HG02884 (cell line): ENCODE results near the gene SMIM41.
A peak's percentile ranks its signal among the peaks of the same experiment; 100 is the strongest.

Experiments
- ATAC-seq: cut with Tn5 transposase; IDR thresholded peaks from one replicate; pipeline ENCODE4 v1.9.1; 2021; ENCODE audit warnings: mild to moderate bottlenecking, moderate library complexity; ENCODE audit not compliant: unreplicated experiment

Gene SMIM41

GRCh38 chr12:52050758-52051541 is 28.6 kb upstream of the SMIM41 start, which contains the start of gene NR4A1:
TSS of gene NR4A1 (plus strand) at chr12:52051442. CDS start at chr12:52054329, 2,887 bp downstream.
- peak; percentile 83 for ATAC-seq

- ATAC-seq, result no peak
These were observed 26.9 kb upstream of the SMIM41 start for GRCh38 chr12:52052468-52053186.

GRCh38 chr12:52053536-52054209 is 25.8 kb upstream of the SMIM41 start:
- ATAC-seq, result no peak

- ATAC-seq, result no peak
These were observed 25.2 kb upstream of the SMIM41 start for GRCh38 chr12:52054231-52054832.

GRCh38 chr12:52054833-52055730 is 24.4 kb upstream of the SMIM41 start:
- ATAC-seq, result no peak

GRCh38 chr12:52055731-52056711 is 23.5 kb upstream of the SMIM41 start:
- ATAC-seq, result no peak

GRCh38 chr12:52056801-52057637 is 22.5 kb upstream of the SMIM41 start:
- no peak for ATAC-seq

GRCh38 chr12:52057638-52058576 is 21.6 kb upstream of the SMIM41 start:
- ATAC-seq, result no peak

- no peak for ATAC-seq
These were observed 20.7 kb upstream of the SMIM41 start for GRCh38 chr12:52058631-52059361.

- ATAC-seq, result no peak
These were observed 19.7 kb upstream of the SMIM41 start for GRCh38 chr12:52059582-52060497.

GRCh38 chr12:52060498-52061177 is 18.9 kb upstream of the SMIM41 start:
- no peak for ATAC-seq

- no peak for ATAC-seq
These were observed 17.9 kb upstream of the SMIM41 start for GRCh38 chr12:52061470-52062166.

GRCh38 chr12:52062167-52063081 is 17.1 kb upstream of the SMIM41 start:
- no peak for ATAC-seq
